Common myeloid progenitor, CD34-positive (primary cell): ENCODE results near the gene HSPA6.
A peak's percentile ranks its signal among the peaks of the same experiment; 100 is the strongest.
"Not testable (repeated sequence)": the region's sequence is repeated elsewhere in the genome, so short reads cannot be mapped to it uniquely, and the experiment has no call there.

Experiments
- CTCF ChIA-PET: fragments of 350-600 bp; sonication (Branson Sonifier 250); formaldehyde crosslinking; loops from one replicate; lab custom pipeline; 2021; ENCODE audit warnings: antibody characterized with exemption; lab: Charles Lee
- POLR2A ChIA-PET: fragments of 350-600 bp; sonication (Branson Sonifier 250); formaldehyde crosslinking; loops from one replicate; lab custom pipeline; 2021; ENCODE audit warnings: antibody characterized with exemption; lab: Charles Lee
- DNase-seq, 3 donors: peaks; one replicate each; pipeline versions ENCODE4 v3.0.0 to v3.0.0-alpha.2; 2013
- H3K27ac ChIP-seq, 2 experiments: 1 replicate in 1 of 2; 2 replicates in 1 of 2; pipeline ENCODE4 v1.7.0; 2013; ENCODE audit warnings: inconsistent platforms in 2 of 2, low read length in 2 of 2, mild to moderate bottlenecking in 2 of 2, low read depth in 1 of 2, moderate library complexity in 1 of 2; ENCODE audit not compliant: severe bottlenecking in 2 of 2, insufficient read depth in 1 of 2, poor library complexity in 1 of 2
- H3K27me3 ChIP-seq, 5 experiments: replicated peaks in 2 of 5; 1 replicate in 3 of 5; 2 replicates in 2 of 5; pipeline versions ENCODE4 v1.6.1 to v1.7.0; 2013; ENCODE audit warnings: low read length in 4 of 5, mild to moderate bottlenecking in 2 of 5, moderate library complexity in 2 of 5, inconsistent platforms in 1 of 5; ENCODE audit not compliant: insufficient read depth in 5 of 5, control insufficient read depth in 4 of 5
- H3K36me3 ChIP-seq, 4 experiments: 1 replicate in 2 of 4; 2 replicates in 2 of 4; pipeline versions ENCODE4 v1.6.1 to v1.7.0; 2013; ENCODE audit warnings: low read length in 3 of 4, control low read depth in 1 of 4, mild to moderate bottlenecking in 1 of 4; ENCODE audit not compliant: control insufficient read depth in 4 of 4, insufficient read depth in 4 of 4
- H3K4me1 ChIP-seq, 4 experiments: 1 replicate in 3 of 4; 2 replicates in 1 of 4; pipeline versions ENCODE4 v1.6.1 to v1.7.1; 2013; ENCODE audit warnings: low read length in 3 of 4, mild to moderate bottlenecking in 3 of 4, control low read depth in 1 of 4, inconsistent platforms in 1 of 4, moderate library complexity in 1 of 4; ENCODE audit not compliant: control insufficient read depth in 4 of 4, insufficient read depth in 4 of 4; ENCODE audit errors: control extremely low read depth in 1 of 4
- H3K4me3 ChIP-seq, 7 experiments: 1 replicate in 4 of 7; 2 replicates in 3 of 7; pipeline versions ENCODE4 v1.5.1 to v1.7.0; 2013; ENCODE audit warnings: mild to moderate bottlenecking in 7 of 7, low read length in 6 of 7, moderate library complexity in 6 of 7, inconsistent platforms in 2 of 7, low read depth in 2 of 7, control low read depth in 1 of 7; ENCODE audit not compliant: insufficient read depth in 4 of 7, control insufficient read depth in 1 of 7; ENCODE audit errors: extremely low read depth in 1 of 7
- H3K9me3 ChIP-seq, 5 experiments: 1 replicate in 4 of 5; 2 replicates in 1 of 5; pipeline versions ENCODE4 v1.6.1 to v1.7.1; 2013; ENCODE audit warnings: low read length in 4 of 5, mild to moderate bottlenecking in 2 of 5, inconsistent platforms in 1 of 5, low read depth in 1 of 5, moderate library complexity in 1 of 5; ENCODE audit not compliant: control insufficient read depth in 4 of 5, insufficient read depth in 2 of 5; ENCODE audit errors: control extremely low read depth in 1 of 5
- WGBS: methylation state at CpG from one replicate; pipeline ENCODE4 v1.1.5; 2013; ENCODE audit not compliant: insufficient coverage; 5-methylcytosine and 5-hydroxymethylcytosine counted together

HSPA6 gene

DNA sequence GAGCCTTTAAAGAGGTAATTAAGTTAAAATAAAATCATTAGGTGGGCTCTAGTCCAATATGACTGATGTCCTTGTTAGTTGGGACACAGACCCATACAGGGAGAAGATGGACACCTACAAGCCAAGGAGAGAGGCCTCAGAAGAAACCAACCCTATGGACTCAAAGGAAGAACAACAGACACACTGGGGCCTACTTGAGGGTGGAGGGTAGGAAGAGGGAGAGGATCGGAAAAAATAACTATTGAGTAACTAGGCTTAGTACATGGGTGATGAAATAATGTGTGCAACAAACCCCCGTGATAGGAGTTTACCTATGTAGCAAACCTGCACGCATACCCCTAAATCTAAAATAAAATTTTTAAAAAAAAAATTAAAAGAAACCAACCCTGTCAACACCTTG lies 30.0 kb downstream of the HSPA6 start:
- POLR2A ChIA-PET, H3K27ac ChIP-seq, DNase-seq, H3K9me3 ChIP-seq, H3K4me1 ChIP-seq, H3K27me3 ChIP-seq, H3K36me3 ChIP-seq, H3K4me3 ChIP-seq, CTCF ChIA-PET: not testable (repeated sequence)
- WGBS: no CpG with 5 or more reads among the region's 3 CpGs

DNA sequence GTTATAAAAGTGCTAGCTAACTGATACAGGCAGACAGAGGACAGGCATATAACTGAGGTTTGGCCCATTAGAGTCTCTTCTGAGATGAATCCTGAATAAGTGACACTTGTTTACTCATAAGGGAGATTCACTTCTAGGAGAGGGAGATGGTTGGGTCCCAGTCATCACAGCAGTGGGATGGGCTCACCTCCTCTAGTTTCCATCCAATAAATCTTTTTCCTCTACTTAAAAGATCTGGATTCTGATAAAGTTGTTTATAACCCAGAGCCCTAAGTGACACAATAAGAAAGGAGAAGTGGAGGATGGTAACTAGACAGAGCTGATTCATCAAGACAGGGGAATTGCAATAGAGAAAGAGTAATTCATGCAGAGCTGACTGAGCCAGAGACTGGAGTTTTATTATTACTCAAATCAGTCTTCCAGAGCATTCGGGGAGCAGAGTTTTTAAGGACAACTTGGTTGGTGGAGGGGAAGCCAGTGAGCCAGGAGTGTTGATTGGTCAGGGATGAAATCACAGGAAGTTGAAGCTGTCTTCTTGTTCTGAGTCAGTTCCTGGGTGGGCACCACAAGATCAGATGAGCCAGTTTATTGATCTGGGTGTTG lies 30.6 kb downstream of the HSPA6 start:
- H3K27ac ChIP-seq, POLR2A ChIA-PET, DNase-seq, H3K9me3 ChIP-seq, H3K36me3 ChIP-seq, H3K4me1 ChIP-seq, H3K27me3 ChIP-seq, CTCF ChIA-PET, H3K4me3 ChIP-seq: not testable (repeated sequence)
- WGBS: no CpG with 5 or more reads among the region's 1 CpG

DNA sequence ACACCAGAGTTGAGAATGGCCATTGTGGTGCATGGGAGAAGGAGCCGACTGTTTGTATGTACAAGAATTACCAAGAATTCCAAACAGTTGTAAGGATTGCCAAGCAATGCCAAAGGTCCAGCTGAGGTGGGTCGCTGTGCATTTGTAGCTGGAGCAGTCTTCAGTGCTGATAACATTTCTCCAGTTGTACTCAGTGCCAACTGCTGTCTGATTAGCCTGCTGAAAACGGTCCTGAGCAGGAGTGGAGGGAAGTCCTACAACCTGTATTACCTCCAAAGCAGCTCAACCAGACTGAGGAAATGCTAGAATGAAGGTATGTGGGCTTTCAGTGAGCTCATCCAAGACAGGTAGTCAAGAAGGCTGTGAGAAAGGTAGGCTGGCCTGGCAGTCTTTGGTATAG lies 31.8 kb downstream of the HSPA6 start:
- H3K9me3 ChIP-seq, POLR2A ChIA-PET, H3K36me3 ChIP-seq, H3K27ac ChIP-seq, H3K27me3 ChIP-seq, H3K4me3 ChIP-seq, H3K4me1 ChIP-seq, DNase-seq, CTCF ChIA-PET: not testable (repeated sequence)
- WGBS: 100% methylated on average over 2 of the region's 3 CpGs

DNA sequence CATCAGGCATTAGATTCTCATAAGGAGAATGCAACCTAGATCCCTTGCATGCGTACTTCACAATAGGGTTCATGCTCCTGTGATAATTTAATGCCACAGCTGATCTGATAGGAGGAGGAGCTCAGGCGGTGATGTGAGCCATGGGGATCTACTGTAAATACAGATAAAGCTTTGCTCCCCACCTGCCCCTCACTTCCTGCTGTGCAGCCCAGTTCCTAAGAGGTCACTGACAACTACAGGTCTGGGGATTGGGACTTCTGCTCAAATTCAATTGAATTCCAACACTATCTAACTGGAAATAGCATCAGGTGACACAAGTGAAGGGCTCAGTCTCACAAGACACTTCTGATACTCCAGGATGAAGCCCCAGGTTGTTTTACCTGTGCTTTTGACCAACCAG lies 32.6 kb downstream of the HSPA6 start:
- H3K27ac ChIP-seq, DNase-seq, H3K36me3 ChIP-seq, CTCF ChIA-PET, H3K4me3 ChIP-seq, H3K4me1 ChIP-seq, H3K27me3 ChIP-seq, H3K9me3 ChIP-seq, POLR2A ChIA-PET: not testable (repeated sequence)
- no CpG with 5 or more reads among the region's 2 CpGs for whole genome bisulfite sequencing

DNA sequence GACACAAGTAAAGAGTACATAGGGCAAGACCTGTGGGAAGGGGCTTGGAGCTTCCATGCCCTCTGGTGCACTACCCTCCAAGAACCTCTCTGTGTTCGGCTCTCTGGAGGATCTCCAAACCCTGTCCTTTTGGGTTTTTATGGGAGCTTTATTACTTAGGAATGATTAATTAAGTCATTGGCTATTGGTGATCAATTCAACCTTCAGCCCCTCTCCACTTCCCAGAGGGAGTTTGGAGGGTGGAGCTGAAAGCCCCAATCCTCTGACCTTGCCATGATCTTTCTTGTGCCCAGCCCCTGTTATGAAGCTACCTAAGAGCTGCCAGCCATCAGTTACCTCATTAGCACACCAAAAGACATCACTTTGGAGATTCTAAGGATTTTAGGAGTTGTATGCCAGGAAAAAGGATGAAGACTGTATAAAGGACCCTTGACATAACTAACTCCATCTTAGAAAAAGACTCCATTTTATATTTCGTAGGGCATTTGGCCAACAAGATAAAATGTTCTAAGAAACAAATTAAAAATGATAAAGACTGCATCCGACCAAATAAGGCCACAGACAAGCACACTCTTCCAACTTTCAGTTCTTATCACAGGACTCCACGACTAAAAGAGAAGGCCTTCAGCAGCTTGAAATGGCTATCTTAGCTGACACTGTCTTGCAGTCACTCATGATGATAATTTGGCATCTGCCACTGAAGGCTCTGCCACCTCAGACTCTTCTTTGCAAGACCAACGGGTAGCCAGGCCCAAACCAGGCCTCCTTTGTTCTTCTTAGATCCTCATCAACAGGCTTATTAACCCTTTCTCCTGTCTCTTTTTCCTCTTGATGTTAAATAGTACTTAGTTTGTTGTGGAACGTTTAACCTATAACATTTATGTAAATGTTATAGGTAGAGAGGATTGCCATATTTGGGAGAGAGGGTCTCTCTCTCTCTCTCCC lies 33.4 kb downstream of the HSPA6 start:
- CTCF ChIA-PET, H3K4me3 ChIP-seq, H3K27me3 ChIP-seq, H3K9me3 ChIP-seq, H3K36me3 ChIP-seq, DNase-seq, H3K4me1 ChIP-seq, POLR2A ChIA-PET, H3K27ac ChIP-seq: not testable (repeated sequence)
- WGBS: no CpG with 5 or more reads among the region's 6 CpGs

- H3K9me3 ChIP-seq, H3K36me3 ChIP-seq, H3K27me3 ChIP-seq, CTCF ChIA-PET, POLR2A ChIA-PET, H3K4me1 ChIP-seq, H3K27ac ChIP-seq: not testable (repeated sequence)
- DNase-seq: peak in 2 of 3 donors; percentile 39 to 52
- H3K4me3 ChIP-seq: peak overlapping the region in 1 of 7 experiments; percentile 42
- WGBS: no CpG with 5 or more reads among the region's 4 CpGs
Observed at GRCh38 chr1:161560960-161561715, 36.8 kb downstream of the HSPA6 start.

- CTCF ChIA-PET, H3K36me3 ChIP-seq, DNase-seq, H3K4me3 ChIP-seq, POLR2A ChIA-PET, H3K27ac ChIP-seq, H3K4me1 ChIP-seq, H3K27me3 ChIP-seq, H3K9me3 ChIP-seq: not testable (repeated sequence)
- WGBS: no CpG with 5 or more reads among the region's 3 CpGs
Observed at GRCh38 chr1:161562441-161562840, 38.1 kb downstream of the HSPA6 start.
